HEK293T (cell line): Measurements from ENCODE around the gene RGL1.

Experiments
- ARNT ChIP-seq: fragments of 450-650 bp; IDR thresholded peaks from 2 replicates; pipeline ENCODE4 v1.6.1; 2017; ENCODE audit warnings: mild to moderate bottlenecking
- BHLHE40 ChIP-seq: fragments of 450-650 bp; IDR thresholded peaks from 2 replicates; pipeline ENCODE4 v1.6.1; 2016; ENCODE audit warnings: mild to moderate bottlenecking, moderate library complexity, borderline replicate concordance
- CTBP1 ChIP-seq: fragments of 450-650 bp; IDR thresholded peaks from 2 replicates; pipeline ENCODE4 v1.6.1; 2016; ENCODE audit warnings: borderline replicate concordance
- ELF4 ChIP-seq: fragments of 450-650 bp; IDR thresholded peaks from 2 replicates; pipeline ENCODE4 v1.6.1; 2017; ENCODE audit warnings: antibody characterized with exemption
- FOXA1 ChIP-seq: fragments of 450-650 bp; IDR thresholded peaks from 2 replicates; pipeline ENCODE4 v1.6.1; 2016; ENCODE audit warnings: mild to moderate bottlenecking
- FOXK2 ChIP-seq: fragments of 450-650 bp; IDR thresholded peaks from 2 replicates; pipeline ENCODE4 v1.6.1; 2016; ENCODE audit warnings: mild to moderate bottlenecking
- FOXM1 ChIP-seq: fragments of 450-650 bp; IDR thresholded peaks from 2 replicates; pipeline ENCODE4 v1.6.1; 2017; ENCODE audit warnings: mild to moderate bottlenecking, borderline replicate concordance
- HDGF ChIP-seq: fragments of 450-650 bp; IDR thresholded peaks from 2 replicates; pipeline ENCODE4 v1.6.1; 2017; ENCODE audit warnings: antibody characterized with exemption, borderline replicate concordance
- L3MBTL2 ChIP-seq: fragments of 450-650 bp; conservative IDR thresholded peaks from 2 replicates; pipeline ENCODE4 v1.6.1; 2016; ENCODE audit warnings: mild to moderate bottlenecking
- NFRKB ChIP-seq: fragments of 450-650 bp; IDR thresholded peaks from 2 replicates; pipeline ENCODE4 v1.6.1; 2016; ENCODE audit warnings: mild to moderate bottlenecking, moderate library complexity
- SP1 ChIP-seq: fragments of 450-650 bp; IDR thresholded peaks from 2 replicates; pipeline ENCODE4 v1.6.1; 2017
- SUZ12 ChIP-seq: fragments of 450-650 bp; IDR thresholded peaks from 2 replicates; pipeline ENCODE4 v1.6.1; 2016; ENCODE audit warnings: mild to moderate bottlenecking
- TARDBP ChIP-seq: fragments of 450-650 bp; IDR thresholded peaks from 2 replicates; pipeline ENCODE4 v1.6.1; 2016
- ZNF384 ChIP-seq: fragments of 450-650 bp; IDR thresholded peaks from 2 replicates; pipeline ENCODE4 v1.6.1; 2016

DNA sequence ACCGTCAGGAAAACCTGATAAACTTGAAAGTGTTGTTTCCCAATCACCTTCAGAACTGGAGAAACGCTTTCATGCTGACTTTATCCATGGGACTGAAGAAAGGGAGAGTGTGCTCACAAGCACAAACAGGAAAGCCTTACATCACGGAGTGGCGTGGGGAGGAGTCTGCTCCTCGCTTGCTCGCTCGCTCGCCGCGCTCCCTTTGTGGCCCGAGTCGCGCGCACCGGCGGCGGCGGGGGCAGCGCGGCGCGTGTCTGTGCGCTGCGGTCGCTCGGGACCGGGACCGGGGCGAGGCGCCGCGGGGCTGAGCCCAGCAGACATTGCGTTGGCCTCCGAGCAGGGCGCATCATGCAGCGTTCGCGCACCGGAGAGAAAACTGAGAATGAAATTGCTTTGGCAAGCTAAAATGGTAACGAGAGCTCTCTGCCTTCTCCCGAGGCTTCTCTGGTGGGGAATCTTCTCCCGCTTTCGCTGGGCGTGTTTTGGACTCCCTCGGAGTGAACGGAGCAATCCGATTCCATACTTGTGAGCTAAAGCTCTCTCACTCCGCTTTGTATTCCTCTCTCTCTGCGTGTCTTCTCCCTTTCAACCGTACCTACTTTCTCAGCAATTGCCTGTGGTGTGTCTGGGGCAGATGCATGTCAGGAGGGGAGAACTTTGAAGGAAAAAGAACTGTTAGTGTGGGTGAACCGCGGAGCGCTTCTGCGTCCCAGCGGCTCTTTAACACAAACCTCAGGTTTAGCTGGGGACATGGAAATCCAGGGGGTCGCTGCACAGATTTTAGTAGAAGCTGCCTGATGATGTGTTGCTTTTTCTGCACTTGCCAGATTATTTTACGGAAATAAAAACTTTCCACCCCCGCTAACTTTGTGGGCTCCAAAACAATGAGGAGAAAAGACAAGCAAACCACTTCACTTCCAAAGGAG is at the start of gene RGL1:
- TF ChIP-seq SUZ12: no peak
- TF ChIP-seq BHLHE40: no peak
- no peak for TF ChIP-seq ARNT
- TF ChIP-seq SP1: no peak
- TF ChIP-seq FOXA1: no peak
- TF ChIP-seq TARDBP: no peak
- no peak for TF ChIP-seq FOXM1
- no peak for TF ChIP-seq ZNF384
- no peak for TF ChIP-seq FOXK2
- TF ChIP-seq L3MBTL2: 0 out of 2 replicates have a peak, but pooled peaks have one; percentile 25
- no peak for TF ChIP-seq CTBP1
- no peak for TF ChIP-seq ELF4
- no peak for TF ChIP-seq HDGF
- TF ChIP-seq NFRKB: no peak
